NCI-H2196 (cell line): ENCODE measurements around the gene ATP5PD.
"Not testable (repeated sequence)": the region's sequence is repeated elsewhere in the genome, so short reads cannot be mapped to it uniquely, and the experiment has no call there.

Experiments
- DNase-seq: peaks from one replicate; lab custom pipeline; 2025; ENCODE audit not compliant: unreplicated experiment; lab: John Stamatoyannopoulos, UW

ATP5PD gene

GRCh38 chr17:75025398-75025734 is 21.4 kb downstream of the ATP5PD start:
- DNase-seq, result not testable (repeated sequence)

DNA sequence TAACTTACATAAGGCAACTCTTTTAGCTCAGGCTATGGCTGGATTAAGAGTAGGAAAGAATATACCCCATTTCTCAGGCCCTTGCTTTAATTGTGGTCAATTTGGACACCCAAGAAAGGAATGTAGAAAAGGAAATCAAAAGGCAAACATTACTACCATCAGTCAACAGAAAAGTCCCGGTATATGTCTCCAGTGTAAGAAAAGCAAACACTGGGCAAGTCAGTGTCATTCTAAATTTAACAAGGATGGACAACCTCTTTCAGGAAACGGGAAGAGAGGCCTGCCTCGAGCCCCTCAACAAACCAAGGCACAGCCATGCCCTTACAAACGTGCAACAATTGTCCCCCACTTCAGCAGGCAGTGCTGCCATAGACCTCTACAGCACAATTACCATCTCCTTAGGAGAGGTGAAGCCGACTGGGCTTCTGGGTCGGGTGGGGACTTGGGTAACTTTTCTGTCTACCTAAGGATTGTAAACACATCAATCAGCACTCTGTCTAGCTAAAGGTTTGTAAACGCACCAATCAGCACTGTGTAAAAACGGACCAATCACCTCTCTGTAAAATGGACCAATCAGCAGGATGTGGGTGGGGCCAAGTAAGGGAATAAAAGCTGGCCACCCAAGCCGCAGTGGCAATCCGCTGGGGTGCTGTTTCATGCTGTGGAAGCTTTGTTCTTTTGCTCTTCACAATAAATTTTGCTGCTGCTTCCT is 21.9 kb downstream of the ATP5PD start:
- DNase-seq, result no peak

DNA sequence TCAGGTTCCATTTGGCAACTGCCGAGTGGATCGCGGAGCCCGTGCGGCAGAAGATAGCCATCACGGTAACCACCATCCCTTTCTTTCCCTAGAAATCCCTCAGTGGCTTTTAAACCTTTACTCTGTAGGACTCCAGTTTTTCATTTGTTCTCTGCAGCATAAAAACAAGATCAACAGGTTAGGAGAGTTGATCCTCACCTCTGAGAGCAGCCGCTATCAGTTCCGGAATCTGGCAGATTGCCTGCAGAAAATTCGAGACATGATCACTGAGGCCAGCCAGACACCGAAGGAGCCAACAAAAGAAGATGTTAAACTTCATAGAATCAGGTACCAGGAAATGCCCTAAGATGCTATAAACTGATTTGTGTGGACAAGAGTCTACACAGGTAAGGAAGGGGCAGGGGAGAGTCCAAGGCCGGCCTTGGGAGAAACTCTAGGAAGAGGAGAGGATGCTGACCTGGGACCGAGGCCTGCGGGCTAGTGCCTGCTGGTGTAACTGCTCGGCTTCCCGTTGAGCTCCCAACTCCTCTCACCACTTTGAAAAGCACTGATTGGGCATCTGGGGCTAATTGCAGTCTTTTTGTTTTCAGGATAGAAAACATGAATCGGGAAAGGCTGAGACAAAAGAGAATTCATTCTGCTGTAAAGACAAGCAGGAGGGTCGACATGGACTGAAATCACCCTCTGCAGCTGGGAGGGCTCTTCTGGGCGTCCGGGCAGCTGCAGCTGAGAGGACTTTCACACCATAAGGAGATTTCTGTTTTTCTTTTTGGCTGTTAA is 26.2 kb downstream of the ATP5PD start:
- no peak for DNase-seq

GRCh38 chr17:75019710-75020109 is 27.1 kb downstream of the ATP5PD start:
- DNase-seq, result no peak

- DNase-seq, result no peak
Measured at GRCh38 chr17:75019146-75019545, 27.6 kb downstream of the ATP5PD start.

DNA sequence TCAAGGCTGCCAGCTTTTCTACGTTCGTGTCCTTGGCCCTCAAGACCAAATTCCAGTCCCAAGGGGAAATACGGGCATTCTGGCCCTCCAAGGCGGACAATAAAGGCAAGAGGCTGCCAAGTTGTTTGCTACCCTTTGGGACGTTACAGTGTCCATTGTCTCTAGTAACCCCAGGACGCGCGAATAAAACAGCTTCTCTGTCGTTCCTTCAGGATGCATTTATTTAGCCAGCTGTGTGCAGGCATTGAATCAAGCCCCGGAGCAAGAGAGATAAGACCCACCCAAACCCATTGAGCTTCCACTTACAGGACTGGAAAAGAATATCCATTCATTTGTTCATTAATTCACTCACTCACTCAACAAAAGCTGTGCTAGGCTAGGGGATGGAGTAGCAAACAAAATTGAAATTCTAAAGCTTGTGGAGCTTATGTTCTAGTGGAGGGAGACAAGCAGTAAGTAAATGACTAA is 33.6 kb downstream of the ATP5PD start:
- DNase-seq, result no peak

DNA sequence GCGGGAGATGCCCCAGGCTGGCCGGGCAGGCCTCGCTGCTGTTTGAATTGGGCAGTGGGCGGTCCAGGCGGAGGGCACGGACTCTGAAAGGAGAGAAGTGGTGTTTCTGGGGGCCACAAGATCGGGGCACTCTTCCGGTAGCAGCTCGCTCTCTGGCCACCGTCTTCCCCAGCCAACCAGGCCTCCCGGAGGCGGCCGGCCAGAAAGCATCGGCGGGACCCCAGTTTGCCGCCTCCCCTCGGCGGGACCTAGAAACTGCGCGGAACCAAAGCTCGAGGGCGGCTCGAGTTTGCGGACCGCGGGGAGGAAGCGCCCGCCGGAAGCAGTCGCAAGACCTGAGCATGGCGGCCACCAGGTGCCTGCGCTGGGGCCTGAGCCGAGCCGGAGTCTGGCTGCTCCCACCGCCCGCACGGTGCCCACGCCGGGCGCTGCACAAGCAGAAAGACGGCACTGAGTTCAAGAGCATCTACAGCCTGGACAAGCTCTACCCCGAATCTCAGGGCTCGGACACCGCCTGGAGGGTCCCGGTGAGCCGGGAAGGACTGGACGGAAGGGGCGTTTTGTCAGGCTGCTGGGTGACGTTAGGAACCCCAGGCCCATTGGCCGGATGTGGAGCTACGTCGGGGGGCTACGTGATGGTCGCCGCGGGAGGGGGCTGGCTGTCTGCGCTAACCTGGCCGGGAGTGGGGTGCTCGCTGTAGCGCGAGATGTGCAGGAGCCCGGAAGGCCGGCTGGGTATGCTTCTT is 34.2 kb downstream of the ATP5PD start, which contains the start of gene MRPL58:
Gene MRPL58, plus strand, starts transcription at position 325 of the 746 bp plus-strand sequence. Its CDS starts 17 bp downstream, at position 342.
- DNase-seq, result peak; percentile 88

DNA sequence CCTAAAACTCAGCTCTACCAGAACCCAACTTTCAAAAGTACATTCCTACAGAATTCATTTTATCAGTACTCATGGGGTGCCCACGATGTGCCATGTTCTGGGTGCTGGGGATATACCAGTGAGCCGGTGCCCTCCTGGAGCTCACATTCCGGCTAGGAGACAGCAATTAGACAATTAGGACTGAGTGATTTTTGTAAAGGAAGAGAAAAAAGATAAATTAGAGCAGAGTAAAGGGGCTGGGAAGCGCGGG is 34.7 kb downstream of the ATP5PD start:
- no peak for DNase-seq

- DNase-seq, result peak; percentile 62
Measured at GRCh38 chr17:75011401-75012095, 35.2 kb downstream of the ATP5PD start.

DNA sequence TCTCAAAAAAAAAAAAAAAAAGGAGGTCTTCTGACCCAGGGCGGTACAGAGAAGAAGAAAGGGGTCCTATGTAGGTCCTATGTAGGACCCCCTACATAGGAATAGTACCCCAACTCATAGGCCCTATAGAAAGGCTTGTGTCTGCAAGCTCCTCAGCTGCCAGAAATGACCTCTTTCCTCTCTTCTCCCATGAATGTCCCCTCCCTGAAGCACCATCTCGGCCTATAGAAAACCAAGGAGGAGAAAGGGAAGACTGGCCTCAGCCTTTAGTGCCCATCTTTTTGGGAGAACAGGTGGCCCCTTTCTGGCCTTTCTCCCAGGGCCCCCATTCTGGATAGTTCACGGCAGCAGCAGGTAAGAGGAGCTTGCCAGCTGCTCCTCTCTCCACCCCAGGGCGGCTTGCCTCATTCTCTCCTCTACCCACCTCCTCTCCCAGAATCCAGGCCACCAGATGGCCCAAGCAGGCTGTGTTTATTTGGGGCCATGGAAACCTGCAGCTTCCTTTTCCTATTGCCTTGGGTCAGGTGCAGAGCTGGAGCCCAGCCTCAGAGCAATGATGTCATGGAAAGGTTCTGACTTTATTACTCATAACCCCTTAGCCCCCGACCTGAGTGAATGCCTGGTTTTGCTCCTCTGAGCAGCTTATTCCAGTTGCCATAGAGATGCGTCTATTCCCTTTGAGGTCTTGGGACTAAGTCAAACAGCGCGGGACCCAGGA is 35.9 kb downstream of the ATP5PD start:
- peak; percentile 93 for DNase-seq

- no peak for DNase-seq
Measured at GRCh38 chr17:75009139-75009724, 37.5 kb downstream of the ATP5PD start.

DNA sequence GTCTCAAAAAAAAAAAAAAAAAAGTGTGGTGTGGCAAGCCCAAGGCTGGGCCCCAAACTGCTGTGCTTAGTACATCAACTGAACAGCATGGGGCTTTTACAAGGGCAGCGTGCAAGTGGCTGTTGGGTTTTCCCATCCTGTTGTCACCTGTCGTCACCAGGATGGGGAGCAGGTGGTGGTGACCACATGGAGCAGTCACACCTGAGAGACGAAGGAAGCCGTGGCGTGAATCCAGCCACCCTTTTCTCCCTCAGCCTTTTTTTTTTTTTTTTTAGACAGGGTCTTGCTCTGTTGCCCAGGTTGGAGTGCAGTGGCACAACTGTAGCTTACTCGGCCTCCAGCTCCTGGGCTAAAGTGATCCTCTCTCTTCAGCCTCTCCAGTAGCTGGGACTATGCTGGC is 38.4 kb downstream of the ATP5PD start:
- no peak for DNase-seq

GRCh38 chr17:75006653-75007052 is 40.1 kb downstream of the ATP5PD start:
- DNase-seq, result no peak

DNA sequence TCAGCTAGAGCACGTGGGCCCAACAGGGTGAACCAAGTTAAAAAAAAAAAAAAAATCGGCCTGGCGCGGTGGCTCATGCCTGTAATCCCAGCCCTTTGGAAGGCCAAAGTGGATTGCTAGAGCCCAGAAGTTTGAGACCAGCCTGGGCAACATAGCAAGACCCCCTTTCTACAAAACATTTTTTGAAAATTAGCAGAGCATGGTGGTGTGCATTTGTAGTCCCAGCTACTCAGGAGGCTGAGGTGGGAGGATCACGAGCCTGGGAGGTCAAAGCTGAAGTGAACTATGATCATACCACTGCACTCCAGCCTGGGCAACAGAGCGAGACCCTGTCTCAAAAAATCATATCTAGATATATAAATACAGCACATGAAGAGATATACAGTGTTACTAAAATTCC is 40.7 kb downstream of the ATP5PD start:
- DNase-seq, result not testable (repeated sequence)

DNA sequence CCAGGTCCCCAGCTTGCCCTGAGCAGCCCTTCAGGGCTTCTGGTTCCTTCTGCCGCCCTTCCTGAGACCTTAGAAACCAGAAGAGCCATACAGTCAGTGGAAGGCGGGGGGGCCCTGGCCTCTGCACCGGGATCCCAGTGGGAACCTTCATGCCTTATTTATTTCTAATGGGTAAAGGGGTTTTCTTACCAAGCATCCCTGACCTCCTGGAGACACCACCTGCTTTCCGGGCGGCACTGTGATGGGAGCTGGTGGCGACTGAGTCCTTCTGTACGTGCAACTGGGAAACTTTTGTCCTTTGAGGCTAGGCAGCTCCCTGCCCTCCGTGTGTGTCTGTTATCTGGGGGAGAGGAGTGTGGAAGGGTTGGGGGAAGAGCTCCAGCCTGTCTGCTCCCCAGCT is 41.5 kb downstream of the ATP5PD start:
- DNase-seq, result no peak

- DNase-seq, result no peak
Measured at GRCh38 chr17:75004371-75004770, 42.4 kb downstream of the ATP5PD start.

GRCh38 chr17:75003957-75004355 is 42.8 kb downstream of the ATP5PD start:
- no peak for DNase-seq

- no peak for DNase-seq
Measured at GRCh38 chr17:75003070-75003956, 43.5 kb downstream of the ATP5PD start.
